GM11168 (cell line): Measurements from ENCODE around the gene DNAJA3.

ENCODE experiments used
- in situ Hi-C: fragments of 300-500 bp; cut with MboI; formaldehyde crosslinking; loops from one replicate; pipeline ENCODE4 v1.12.0; 2022; ENCODE audit warnings: low sequenced_read_pairs; ENCODE audit not compliant: unreplicated experiment

The DNAJA3 gene

GRCh38 chr16:4404247-4404966 lies 21.3 kb upstream of the DNAJA3 start:
- in situ Hi-C loops: no loop called here

GRCh38 chr16:4404967-4405696 lies 20.5 kb upstream of the DNAJA3 start:
- in situ Hi-C loops: no loop called here

- in situ Hi-C loops: no loop called here
These were observed 17.9 kb upstream of the DNAJA3 start for GRCh38 chr16:4407543-4408322.

- in situ Hi-C loops: no loop called here
These were observed 17.4 kb upstream of the DNAJA3 start for GRCh38 chr16:4408323-4408690.

- in situ Hi-C loops: no loop called here
These were observed 16.4 kb upstream of the DNAJA3 start for GRCh38 chr16:4409081-4409932.

- in situ Hi-C loops: no loop called here
These were observed 15.2 kb upstream of the DNAJA3 start for GRCh38 chr16:4410335-4411075.

- in situ Hi-C loops: no loop called here
These were observed 14.0 kb upstream of the DNAJA3 start for GRCh38 chr16:4411684-4412083.

- in situ Hi-C loops: no loop called here
These were observed 13.5 kb upstream of the DNAJA3 start for GRCh38 chr16:4412159-4412558.

- in situ Hi-C loops: no loop called here
These were observed 12.8 kb upstream of the DNAJA3 start for GRCh38 chr16:4412854-4413253.

GRCh38 chr16:4414187-4414917 lies 11.3 kb upstream of the DNAJA3 start:
- in situ Hi-C loops: no loop called here

GRCh38 chr16:4415538-4416199 lies 10.0 kb upstream of the DNAJA3 start:
- in situ Hi-C loops: no loop called here

- in situ Hi-C loops: no loop called here
These were observed 9.3 kb upstream of the DNAJA3 start, which contains the start of gene CORO7 for GRCh38 chr16:4416200-4417032. CORO7 (minus strand) TSS chr16:4416596; CDS start chr16:4416518, 78 bp downstream.

GRCh38 chr16:4419402-4419959 lies 6.2 kb upstream of the DNAJA3 start:
- in situ Hi-C loops: no loop called here

- in situ Hi-C loops: no loop called here
These were observed 5.1 kb upstream of the DNAJA3 start for GRCh38 chr16:4420505-4421105.

GRCh38 chr16:4426021-4426684 lies 485 bp downstream of the DNAJA3 start:
- in situ Hi-C loops: no loop called here

GRCh38 chr16:4426722-4427372 lies 1.2 kb downstream of the DNAJA3 start:
- in situ Hi-C loops: no loop called here
